ENCODE data around the gene MORN2. TPM values are rescaled to one million over a fixed set of nuclear protein-coding genes. Genes with fewer than 3 reads are reported as not detected.

MORN2 gene
- total and polyA plus RNA-seq, 9 of the 15 experiments (the other 6 are each of a cell fraction or from before 2014, with no cell fraction given): 10.4 to 39.5 (median 20.8) TPM

GRCh38 chr2:38875576-38876367 lies at the start of gene MORN2, which contains the start of gene DHX57 (continued):
- TF ChIP-seq NKRF (IDR thresholded peaks at IDR 0.05; ENCODE audit: borderline replicate concordance) (peak; percentile 88), BCLAF1 (IDR thresholded peaks at IDR 0.05; ENCODE audit: borderline replicate concordance in 1 of 2, control insufficient read depth in 1 of 2, low read depth in 2 of 2, low read length in 1 of 2) (peak in 1 of 2 experiments; percentile 83; a peak in 1 of 4 replicates), ATF3 (IDR thresholded peaks at IDR 0.05) (peak; percentile 45; the same call in 1 of the 2 replicates), ATF3 (CRISPR knock-in tag; conservative IDR thresholded peaks at IDR 0.05) (no peak), ZNF764 (CRISPR knock-in tag; IDR thresholded peaks at IDR 0.05; ENCODE audit: low read depth) (no peak), ETS1 (conservative IDR thresholded peaks at IDR 0.05; ENCODE audit: control insufficient read depth, low read depth, low read length) (peak; percentile 83), BMI1 (IDR thresholded peaks at IDR 0.05; ENCODE audit: low read length) (peak; percentile 88), NFYB (IDR thresholded peaks at IDR 0.05; ENCODE audit: extremely low read depth, insufficient read length) (peak; percentile 97), FOXK2 (conservative IDR thresholded peaks at IDR 0.05 in 1 of 2, IDR thresholded peaks at IDR 0.05 in 1 of 2; ENCODE audit: low read depth in 2 of 2) (peak; percentile 39 to 96; a peak in 3 of 4 replicates), GTF2B (IDR thresholded peaks at IDR 0.05; ENCODE audit: extremely low read depth, insufficient read length) (no peak), SUPT5H (IDR thresholded peaks at IDR 0.05) (peak; percentile 76), ILF3 (IDR thresholded peaks at IDR 0.05; ENCODE audit: borderline replicate concordance) (no peak), ZNF589 (CRISPR knock-in tag; IDR thresholded peaks at IDR 0.05; ENCODE audit: low read depth) (no peak)

Data from K562 (cell line).